ENCODE measurements around the gene FBXO5. TPM values are rescaled to one million over a fixed set of nuclear protein-coding genes. Genes with fewer than 3 reads are reported as not detected.

Gene FBXO5
- total and polyA plus RNA-seq, 4 donors, result 1.5 to 32.1 (median 1.8) TPM

- peaks cover 0 to 16% (median 5%) of the 10 kb centered on the region in 4 donors for H3K4me1 ChIP-seq (ENCODE audit: control insufficient read depth in 4 of 4, insufficient read depth in 4 of 4, low read length in 3 of 4)
- no peak overlapping the region for H3K27ac ChIP-seq (ENCODE audit: low read depth in 1 of 2, low read length in 2 of 2)
- H3K9me3 ChIP-seq (ENCODE audit: control insufficient read depth in 4 of 4, low read length in 3 of 4), result no peaks in the 10 kb centered on the region
- WGBS, result 69% methylated on average over 9 of the region's 9 CpGs
- DNase-seq (ENCODE audit: low spot score), result no peak
- H3K4me3 ChIP-seq (ENCODE audit: low read depth in 1 of 3, low read length in 3 of 3), result no peak overlapping the region
- no peaks in the 10 kb centered on the region for H3K27me3 ChIP-seq (ENCODE audit: control insufficient read depth in 4 of 4, insufficient read depth in 4 of 4, low read length in 3 of 4)
- no peak overlapping the region for H3K9ac ChIP-seq (ENCODE audit: low read depth in 1 of 2, low read length in 2 of 2)
- H3K36me3 ChIP-seq (ENCODE audit: control insufficient read depth in 4 of 4, insufficient read depth in 3 of 4, low read depth in 1 of 4, low read length in 3 of 4), result no peaks in the 10 kb centered on the region
- TF ChIP-seq RXRA (IDR thresholded peaks at IDR 0.05), result no peak
- peak; percentile 67 to 68 for TF ChIP-seq RAD21 (IDR thresholded peaks at IDR 0.05)
- TF ChIP-seq CTCF (IDR thresholded peaks at IDR 0.05; ENCODE audit: low read depth, low read length, missing input control), result peak; percentile 33
Measured at GRCh38 chr6:153032255-153032882, 49.5 kb upstream of the FBXO5 start.

DNA sequence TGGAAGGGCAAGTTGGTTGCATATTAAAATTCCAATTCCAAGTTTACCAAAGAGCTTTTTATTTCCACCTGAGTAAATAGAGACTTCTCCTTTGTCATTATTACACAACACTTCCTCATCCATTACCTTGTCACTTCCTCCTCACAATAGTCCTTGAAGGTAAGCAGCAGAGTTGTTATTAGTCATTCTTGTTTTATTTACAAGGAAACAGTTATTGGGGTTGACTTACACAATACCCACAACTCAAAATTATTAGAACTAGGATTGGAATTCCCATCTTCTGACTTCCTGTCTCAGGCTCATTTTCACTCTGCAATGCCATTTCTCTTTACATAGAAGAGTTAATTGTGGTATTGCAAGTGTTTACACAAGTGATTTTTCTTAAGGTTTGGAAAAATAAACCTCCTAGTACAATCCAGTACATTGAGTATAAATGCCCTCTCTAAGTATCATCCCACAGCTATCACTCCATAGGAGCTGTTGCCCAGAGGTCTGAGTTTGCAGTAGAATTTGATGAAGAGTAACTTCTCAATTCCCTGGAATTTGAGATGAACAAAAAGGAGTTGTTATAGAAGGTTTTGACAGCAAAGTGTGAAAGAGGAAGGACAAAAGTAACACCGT is 48.6 kb upstream of the FBXO5 start:
- 49% methylated on average over 1 of the region's 1 CpG for WGBS
- Histone ChIP-seq H3K4me3 (ENCODE audit: low read depth in 1 of 3, low read length in 3 of 3) (no peak overlapping the region), H3K9me3 (ENCODE audit: control insufficient read depth in 4 of 4, low read length in 3 of 4) (no peaks in the 10 kb centered on the region), H3K36me3 (ENCODE audit: control insufficient read depth in 4 of 4, insufficient read depth in 3 of 4, low read depth in 1 of 4, low read length in 3 of 4) (no peaks in the 10 kb centered on the region), H3K4me1 (ENCODE audit: control insufficient read depth in 4 of 4, insufficient read depth in 4 of 4, low read length in 3 of 4) (peaks cover 0 to 22% (median 5%) of the 10 kb centered on the region in 4 donors), H3K27me3 (ENCODE audit: control insufficient read depth in 4 of 4, insufficient read depth in 4 of 4, low read length in 3 of 4) (no peaks in the 10 kb centered on the region), H3K27ac (ENCODE audit: low read depth in 1 of 2, low read length in 2 of 2) (no peak overlapping the region), H3K9ac (ENCODE audit: low read depth in 1 of 2, low read length in 2 of 2) (no peak overlapping the region)
- DNase-seq (ENCODE audit: low spot score), result no peak
- TF ChIP-seq RXRA (IDR thresholded peaks at IDR 0.05) (no peak), SP1 (IDR thresholded peaks at IDR 0.05) (no peak), NR2F2 (IDR thresholded peaks at IDR 0.05) (no peak), RAD21 (IDR thresholded peaks at IDR 0.05) (no peak), JUND (IDR thresholded peaks at IDR 0.05) (no peak), MAX (IDR thresholded peaks at IDR 0.05) (no peak), HNF4A (conservative IDR thresholded peaks at IDR 0.05) (no peak), HNF4G (IDR thresholded peaks at IDR 0.05) (no peak), FOXA1 (IDR thresholded peaks at IDR 0.05) (no peak)

DNA sequence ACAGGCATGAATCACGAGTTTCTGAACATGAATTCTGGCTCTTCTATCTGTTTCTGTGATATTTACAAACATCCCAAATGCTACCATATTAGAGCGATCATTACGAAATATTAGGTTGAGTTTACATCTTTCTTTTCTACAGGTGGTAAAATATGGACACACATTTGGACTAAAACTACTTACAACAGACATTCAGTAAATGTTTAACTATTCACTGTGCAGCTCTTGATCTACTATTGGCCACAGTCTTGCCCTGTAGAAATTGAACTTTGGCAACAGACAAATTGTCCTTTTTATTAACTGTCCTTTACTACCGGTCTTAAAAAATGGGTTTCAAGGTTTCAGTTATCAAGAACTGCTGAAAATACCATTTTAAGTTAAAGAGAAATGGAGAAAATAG is 46.1 kb upstream of the FBXO5 start:
- TF ChIP-seq FOXA2 (IDR thresholded peaks at IDR 0.05) (no peak), EGR1 (IDR thresholded peaks at IDR 0.05; ENCODE audit: low read depth in 2 of 2) (no peak), SP1 (IDR thresholded peaks at IDR 0.05) (peak; percentile 78), HNF4A (conservative IDR thresholded peaks at IDR 0.05) (peak; percentile 69), MAX (IDR thresholded peaks at IDR 0.05) (no peak), RAD21 (IDR thresholded peaks at IDR 0.05) (no peak), YY1 (IDR thresholded peaks at IDR 0.05) (peak; percentile 27), NR2F2 (IDR thresholded peaks at IDR 0.05) (no peak), JUND (IDR thresholded peaks at IDR 0.05) (no peak), FOXA1 (IDR thresholded peaks at IDR 0.05) (no peak)
- TF ChIP-seq, protein P1, sequence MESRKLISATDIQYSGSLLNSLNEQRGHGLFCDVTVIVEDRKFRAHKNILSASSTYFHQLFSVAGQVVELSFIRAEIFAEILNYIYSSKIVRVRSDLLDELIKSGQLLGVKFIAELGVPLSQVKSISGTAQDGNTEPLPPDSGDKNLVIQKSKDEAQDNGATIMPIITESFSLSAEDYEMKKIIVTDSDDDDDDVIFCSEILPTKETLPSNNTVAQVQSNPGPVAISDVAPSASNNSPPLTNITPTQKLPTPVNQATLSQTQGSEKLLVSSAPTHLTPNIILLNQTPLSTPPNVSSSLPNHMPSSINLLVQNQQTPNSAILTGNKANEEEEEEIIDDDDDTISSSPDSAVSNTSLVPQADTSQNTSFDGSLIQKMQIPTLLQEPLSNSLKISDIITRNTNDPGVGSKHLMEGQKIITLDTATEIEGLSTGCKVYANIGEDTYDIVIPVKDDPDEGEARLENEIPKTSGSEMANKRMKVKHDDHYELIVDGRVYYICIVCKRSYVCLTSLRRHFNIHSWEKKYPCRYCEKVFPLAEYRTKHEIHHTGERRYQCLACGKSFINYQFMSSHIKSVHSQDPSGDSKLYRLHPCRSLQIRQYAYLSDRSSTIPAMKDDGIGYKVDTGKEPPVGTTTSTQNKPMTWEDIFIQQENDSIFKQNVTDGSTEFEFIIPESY (IDR thresholded peaks at IDR 0.05), result no peak
- no peak for DNase-seq (ENCODE audit: low spot score)
- WGBS, result 53% methylated on average over 4 of the region's 4 CpGs
- Histone ChIP-seq H3K36me3 (ENCODE audit: control insufficient read depth in 4 of 4, insufficient read depth in 3 of 4, low read depth in 1 of 4, low read length in 3 of 4) (no peaks in the 10 kb centered on the region), H3K9ac (ENCODE audit: low read depth in 1 of 2, low read length in 2 of 2) (no peak overlapping the region), H3K9me3 (ENCODE audit: control insufficient read depth in 4 of 4, low read length in 3 of 4) (no peaks in the 10 kb centered on the region), H3K4me1 (ENCODE audit: control insufficient read depth in 4 of 4, insufficient read depth in 4 of 4, low read length in 3 of 4) (peaks cover 0 to 20% (median 7%) of the 10 kb centered on the region in 4 donors), H3K27ac (ENCODE audit: low read depth in 1 of 2, low read length in 2 of 2) (no peak overlapping the region), H3K27me3 (ENCODE audit: control insufficient read depth in 4 of 4, insufficient read depth in 4 of 4, low read length in 3 of 4) (no peaks in the 10 kb centered on the region), H3K4me3 (ENCODE audit: low read depth in 1 of 3, low read length in 3 of 3) (no peak overlapping the region)
